Stimulated activated CD4-positive, alpha-beta T cell treated with anti-CD3 and anti-CD28 coated beads, Interleukin-1b, Interleukin-23, amount 100 ng/mL, for 24 hours (primary cell): ENCODE data around the gene GCG.

Experiments
- DNase-seq, 4 experiments: peaks; one replicate each; pipeline ENCODE4 v3.0.0-alpha.2; 2020; ENCODE audit warnings: low read depth in 4 of 4, low spot score in 1 of 4

The GCG gene

GRCh38 chr2:162153608-162154224 is 1.7 kb upstream of the GCG start:
- peak; percentile 27 to 43 (median 38) for DNase-seq

GRCh38 chr2:162149940-162150339 is 2.1 kb downstream of the GCG start:
- DNase-seq, result no peak

GRCh38 chr2:162149466-162149865 is 2.6 kb downstream of the GCG start:
- DNase-seq, result no peak

DNA sequence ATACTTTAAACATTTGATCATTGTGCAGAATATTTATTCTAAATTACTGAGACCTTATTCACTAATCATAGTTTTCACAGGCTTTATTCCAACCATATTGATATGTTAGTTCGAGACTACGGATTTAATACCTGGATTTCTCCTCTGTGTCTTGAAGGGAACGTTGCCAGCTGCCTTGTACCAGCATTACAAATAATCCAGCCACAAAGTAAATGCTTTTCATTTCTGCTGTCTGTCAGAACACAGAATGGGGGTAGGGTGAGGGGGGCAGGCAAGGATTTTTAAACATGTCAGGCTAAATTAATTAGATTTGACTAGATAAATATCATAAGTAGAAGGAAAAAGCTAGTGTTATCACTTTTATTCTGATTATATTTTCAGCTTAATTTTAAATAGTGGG is 3.1 kb downstream of the GCG start:
- DNase-seq, result no peak

GRCh38 chr2:162143969-162144368 is 8.1 kb downstream of the GCG start:
- no peak for DNase-seq

GRCh38 chr2:162138310-162138709 is 13.7 kb downstream of the GCG start:
- DNase-seq, result no peak

DNA sequence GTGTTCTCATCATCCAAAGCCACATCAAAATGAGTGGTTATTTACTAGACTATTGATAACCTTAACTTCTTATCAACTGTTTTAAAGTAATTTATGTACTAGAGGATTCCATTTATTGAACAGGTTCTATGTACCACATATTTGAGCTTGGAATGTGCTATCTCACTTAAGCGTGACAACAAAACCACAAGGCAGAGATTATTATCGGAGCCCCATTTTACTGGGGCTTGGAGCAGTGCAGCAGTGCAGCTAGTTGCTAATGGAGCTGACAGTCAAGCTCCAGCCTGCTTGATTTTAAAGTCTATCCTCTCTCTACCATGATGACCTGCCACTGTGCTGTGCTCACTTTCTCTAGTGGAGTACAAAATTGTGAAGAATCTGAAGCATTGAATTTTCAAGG is 24.6 kb downstream of the GCG start:
- no peak for DNase-seq

- DNase-seq, result no peak
Observed at GRCh38 chr2:162126527-162126926, 25.5 kb downstream of the GCG start.

DNA sequence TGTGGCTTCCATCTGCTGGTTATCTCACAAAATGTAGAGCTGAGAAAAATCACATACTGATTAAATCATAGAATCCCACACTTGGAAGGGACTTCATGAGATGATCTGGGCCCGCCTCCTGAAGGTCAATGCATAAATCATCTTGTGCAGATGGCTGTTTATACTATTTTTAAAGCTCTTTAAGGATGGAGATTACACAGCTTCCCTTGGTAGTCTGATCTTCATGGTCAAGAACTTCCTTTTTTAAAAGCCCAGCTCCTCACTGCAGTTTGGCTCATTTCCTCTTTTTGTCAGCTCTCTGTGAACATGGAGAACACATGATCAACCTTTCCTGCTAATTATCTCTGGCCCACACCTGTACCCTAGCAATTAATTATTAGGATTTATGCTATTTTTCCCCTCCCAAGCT is 25.9 kb downstream of the GCG start:
- DNase-seq, result no peak

DNA sequence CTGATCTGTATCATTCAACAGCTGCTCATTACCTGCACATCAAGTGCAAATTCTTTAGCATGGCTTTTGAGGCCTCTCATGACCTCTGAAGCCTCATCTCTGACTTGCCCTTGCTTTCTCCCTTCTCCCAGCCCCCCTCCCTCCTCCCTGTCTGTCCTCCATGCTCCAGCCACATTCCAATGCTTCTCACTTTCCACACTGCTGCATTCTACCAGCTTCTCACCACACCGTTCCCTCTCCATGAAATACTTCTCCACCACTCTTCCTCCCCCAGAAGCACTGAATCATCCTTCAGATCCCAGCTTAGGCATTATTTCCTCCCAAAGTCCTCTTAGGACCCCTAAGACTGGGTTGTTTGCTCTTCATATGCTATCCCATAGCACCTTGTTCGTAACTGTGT is 26.9 kb downstream of the GCG start:
- DNase-seq, result no peak

DNA sequence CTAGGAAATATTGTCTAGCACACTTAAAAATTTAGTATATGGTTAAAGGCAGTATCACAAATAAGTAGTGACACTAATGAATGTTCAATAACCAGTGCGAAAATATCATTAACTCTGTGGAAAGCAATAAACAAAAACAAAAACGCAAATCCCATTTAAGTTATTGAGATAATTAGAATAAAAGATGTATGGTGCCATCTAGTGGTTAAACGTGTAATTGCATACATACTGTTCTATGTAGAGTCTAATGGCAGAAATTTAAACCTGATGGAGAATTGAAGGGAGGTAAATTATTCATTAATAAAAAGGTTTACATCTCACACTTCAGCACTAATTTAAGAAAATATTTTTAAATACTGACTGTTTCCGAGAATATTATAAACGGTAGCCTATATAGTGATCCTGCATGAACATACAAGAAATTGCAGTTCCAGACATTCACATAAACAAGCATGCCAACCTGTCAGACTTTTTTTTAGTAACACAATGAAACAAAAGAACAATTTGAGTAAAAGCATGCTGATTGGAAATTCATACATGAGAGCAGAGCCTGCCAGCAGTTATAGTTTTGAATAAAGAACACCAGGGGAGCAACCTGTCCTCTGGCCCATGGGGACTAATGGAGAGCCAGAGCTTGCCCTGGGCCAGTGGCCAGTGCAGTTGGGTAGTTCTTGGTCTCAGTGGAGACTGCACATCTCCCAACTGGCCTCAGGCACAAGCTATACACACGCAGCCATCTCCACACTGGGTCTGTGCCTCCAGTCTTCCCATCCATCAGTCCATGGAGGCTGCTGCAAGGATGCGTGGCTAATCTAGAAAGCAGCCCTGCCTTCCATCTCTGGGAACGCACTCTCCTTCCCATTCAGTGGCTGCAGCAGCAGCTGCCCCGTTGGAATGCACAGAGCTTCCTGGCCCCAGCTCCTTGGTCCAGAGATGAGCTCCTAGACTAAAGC is 28.0 kb downstream of the GCG start:
- DNase-seq, result no peak

- DNase-seq, result no peak
Observed at GRCh38 chr2:162118166-162119031, 33.6 kb downstream of the GCG start.

DNA sequence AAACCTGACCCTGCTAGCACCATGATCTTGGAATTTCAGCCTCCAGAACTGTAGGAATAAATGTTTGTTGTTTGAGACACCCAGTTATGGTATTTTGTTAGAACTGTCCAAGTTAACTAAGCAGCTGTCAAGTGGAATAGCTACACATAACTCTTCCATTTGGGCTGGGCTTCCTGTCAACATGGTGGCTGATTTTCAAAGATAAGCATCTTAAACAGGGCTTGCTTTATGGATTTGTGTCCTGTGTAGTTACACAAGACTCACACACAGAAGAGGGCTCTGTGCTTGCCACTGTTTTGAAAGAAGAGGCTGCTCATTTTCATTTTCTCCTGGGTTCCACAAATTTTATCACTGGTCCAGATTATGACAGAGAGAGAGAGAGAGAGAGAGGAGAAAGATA is 35.7 kb downstream of the GCG start:
- DNase-seq, result no peak

GRCh38 chr2:162115076-162115475 is 37.0 kb downstream of the GCG start:
- no peak for DNase-seq

- no peak for DNase-seq
Observed at GRCh38 chr2:162114271-162114670, 37.8 kb downstream of the GCG start.

DNA sequence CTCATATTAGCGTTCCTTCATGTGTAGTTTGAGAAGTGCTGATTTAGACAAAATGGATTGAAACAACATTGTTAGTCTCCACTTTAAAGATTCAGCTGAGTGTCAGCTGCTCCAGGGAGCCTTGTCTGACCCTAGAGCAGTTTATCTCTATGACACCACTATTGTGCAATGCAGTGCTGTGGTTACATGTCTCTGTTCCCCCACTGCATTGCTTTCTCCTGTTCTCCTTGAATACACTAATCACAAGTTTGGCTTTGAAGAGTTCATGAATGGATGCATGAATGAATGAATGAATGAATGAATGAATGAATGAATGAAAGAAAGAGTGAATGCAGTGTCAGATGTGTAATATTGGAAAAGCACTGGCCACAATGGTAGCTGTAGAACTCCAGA is 38.3 kb downstream of the GCG start:
- DNase-seq, result no peak

GRCh38 chr2:162113088-162113775 is 38.8 kb downstream of the GCG start:
- DNase-seq, result no peak

- DNase-seq, result no peak
Observed at GRCh38 chr2:162111958-162112850, 39.8 kb downstream of the GCG start.

DNA sequence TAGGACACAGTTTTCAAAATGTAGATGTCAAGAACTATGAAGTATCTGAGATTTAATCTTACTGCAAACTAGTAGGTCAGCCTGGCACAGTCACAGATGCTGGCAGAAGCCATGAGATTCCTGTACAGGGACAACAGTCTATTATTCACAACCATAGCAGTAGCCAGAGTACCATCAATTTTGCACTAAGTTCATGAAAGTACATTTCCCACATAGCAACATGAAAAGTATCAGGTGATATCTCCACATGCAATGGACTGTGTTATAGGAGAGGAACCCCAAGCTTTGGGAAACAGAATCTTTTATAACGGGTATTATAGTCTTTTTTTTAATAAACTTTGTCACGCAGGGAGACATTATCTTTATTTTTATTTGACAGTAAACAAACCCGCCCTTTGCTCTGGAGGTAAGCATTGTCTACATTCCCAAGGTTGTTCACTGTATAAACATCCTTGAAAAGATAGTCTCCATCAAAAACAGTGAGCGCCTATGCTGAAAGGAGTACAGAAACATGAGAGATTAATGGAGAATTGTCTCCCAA is 44.6 kb downstream of the GCG start:
- DNase-seq, result no peak

- no peak for DNase-seq
Observed at GRCh38 chr2:162106746-162107145, 45.3 kb downstream of the GCG start.
